Activated CD8-positive, alpha-beta memory T cell treated with anti-CD3 and anti-CD28 coated beads for 36 hours (primary cell): ENCODE measurements around the gene WFDC8. TPM values are rescaled to one million over a fixed set of nuclear protein-coding genes. Genes with fewer than 3 reads are reported as not detected.

ENCODE experiments used
- CTCF ChIA-PET: fragments of 350-600 bp; sonication (Branson Sonifier 250); formaldehyde crosslinking; loops from one replicate; lab custom pipeline; 2021; ENCODE audit warnings: antibody characterized with exemption; lab: Charles Lee
- POLR2A ChIA-PET: fragments of 350-600 bp; sonication (Branson Sonifier 250); formaldehyde crosslinking; loops from one replicate; lab custom pipeline; 2021; ENCODE audit warnings: antibody characterized with exemption; lab: Charles Lee
- total RNA-seq, 2 experiments: library from RNA; stranded (reverse); gene quantifications; one replicate each; pipeline ENCODE4 v1.2.3, GENCODE V29; 2021

WFDC8 gene
- total RNA-seq, 2 experiments from 2014 or later: not detected

GRCh38 chr20:45507011-45507820, 71.9 kb downstream of the WFDC8 start:
- CTCF ChIA-PET: no interaction called here
- POLR2A ChIA-PET: no interaction called here

DNA sequence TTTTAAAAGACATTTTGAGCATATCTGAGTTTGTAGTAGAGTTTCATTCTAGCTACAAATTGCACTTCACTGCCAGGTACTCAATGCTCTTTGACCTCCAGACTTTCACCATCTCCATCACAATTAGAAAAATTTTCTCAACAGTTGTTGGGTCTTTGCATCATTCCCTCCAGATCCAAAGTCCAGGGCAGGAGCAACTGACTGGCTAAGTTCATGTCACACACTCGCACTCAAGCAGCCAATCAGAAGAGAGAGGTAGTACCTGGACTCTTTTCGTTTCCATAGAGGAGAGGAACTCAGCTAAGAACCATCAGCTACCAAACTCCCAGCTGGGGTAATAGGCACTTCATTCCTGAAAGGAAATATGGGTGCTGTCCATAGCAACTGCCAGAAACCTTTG, 72.7 kb downstream of the WFDC8 start:
- ChIA-PET POLR2A (no interaction called here), CTCF (no interaction called here)

DNA sequence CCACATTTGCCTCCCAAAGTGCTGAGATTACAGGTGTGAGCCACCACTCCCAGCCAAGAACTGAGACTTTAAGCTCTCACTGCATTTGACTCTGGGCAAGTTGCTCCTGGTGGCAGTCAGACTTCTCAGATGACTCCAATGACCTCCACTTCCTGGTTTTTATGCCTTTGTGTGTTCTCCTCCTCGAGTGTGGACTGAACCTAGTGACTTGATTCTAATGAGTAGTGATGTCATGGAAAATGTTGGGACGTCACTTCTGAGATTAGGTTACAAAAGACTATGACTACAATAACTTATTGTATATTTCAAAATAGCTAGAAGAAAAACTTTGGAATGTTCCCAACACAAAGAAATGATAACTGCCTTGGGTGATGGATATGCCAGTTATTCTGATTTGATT, 75.7 kb downstream of the WFDC8 start:
- ChIA-PET CTCF (no interaction called here), POLR2A (no interaction called here)

- POLR2A ChIA-PET: no interaction called here
- CTCF ChIA-PET: no interaction called here
Observed at GRCh38 chr20:45502561-45502960, 76.5 kb downstream of the WFDC8 start.

Other genes with a start within 250 kb of the WFDC8 start
- gene SDC4, start 230.9 kb downstream of the WFDC8 start, total RNA-seq: 10 to 100 TPM; 88.0 to 88.3 TPM
- gene SYS1, start 216.1 kb downstream of the WFDC8 start, total RNA-seq: 10 to 100 TPM; 33.2 to 38.8 TPM
- gene TP53TG5, start 201.0 kb downstream of the WFDC8 start, total RNA-seq: under 1 TPM in 1 of 2 experiments, not detected in 1; 0.19 TPM
- 10 to 100 TPM; 10.4 to 10.6 TPM for gene DBNDD2, start 171.0 kb downstream of the WFDC8 start, total RNA-seq
- 10 to 100 TPM; 76.6 to 80.1 TPM for gene PIGT, start 163.1 kb downstream of the WFDC8 start, total RNA-seq
- not detected for gene WFDC2, start 109.5 kb downstream of the WFDC8 start, total RNA-seq
- not detected for gene SPINT3, start 63.7 kb downstream of the WFDC8 start, total RNA-seq
- not detected for gene WFDC6, start 39.8 kb downstream of the WFDC8 start, total RNA-seq
- gene EPPIN, start 31.9 kb downstream of the WFDC8 start, total RNA-seq: not detected
- gene WFDC10A, start 50.5 kb upstream of the WFDC8 start, total RNA-seq: not detected
- gene WFDC9, start 52.0 kb upstream of the WFDC8 start, total RNA-seq: not detected
- not detected for gene WFDC11, start 91.0 kb upstream of the WFDC8 start, total RNA-seq
- not detected for gene WFDC13, start 122.8 kb upstream of the WFDC8 start, total RNA-seq
- gene WFDC10B, start 125.7 kb upstream of the WFDC8 start, total RNA-seq: not detected
- not detected for gene SPINT4, start 143.1 kb upstream of the WFDC8 start, total RNA-seq
- not detected for gene WFDC3, start 212.6 kb upstream of the WFDC8 start, total RNA-seq
- 10 to 100 TPM; 32.4 to 33.5 TPM for gene DNTTIP1, start 212.7 kb upstream of the WFDC8 start, total RNA-seq
- gene UBE2C, start 233.4 kb upstream of the WFDC8 start, total RNA-seq: 100 to 1,000 TPM; 137 to 140 TPM
- not detected for gene TNNC2, start 248.0 kb upstream of the WFDC8 start, total RNA-seq